ENCODE data around the gene DEUP1.

Gene DEUP1

DNA sequence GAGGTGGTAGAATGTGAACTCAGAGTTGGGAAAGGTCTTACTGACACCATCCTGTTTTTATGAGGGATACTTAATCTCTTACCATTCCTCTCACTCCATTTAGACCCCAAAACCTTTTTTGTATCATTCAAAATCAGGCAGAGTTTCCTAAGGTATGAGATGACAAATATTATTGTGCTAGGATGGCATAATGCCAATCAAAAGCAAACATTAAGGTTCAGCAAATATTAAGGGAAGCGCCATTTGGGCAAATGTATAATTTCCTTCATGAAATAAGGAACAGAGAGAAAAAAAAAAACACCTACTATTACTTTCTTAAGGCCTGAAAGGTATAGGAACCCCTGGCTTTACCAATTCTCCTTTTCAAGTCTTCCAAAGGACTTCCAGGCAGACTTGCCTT is 150.2 kb downstream of the DEUP1 start:
- FAIRE-seq: no peak

DNA sequence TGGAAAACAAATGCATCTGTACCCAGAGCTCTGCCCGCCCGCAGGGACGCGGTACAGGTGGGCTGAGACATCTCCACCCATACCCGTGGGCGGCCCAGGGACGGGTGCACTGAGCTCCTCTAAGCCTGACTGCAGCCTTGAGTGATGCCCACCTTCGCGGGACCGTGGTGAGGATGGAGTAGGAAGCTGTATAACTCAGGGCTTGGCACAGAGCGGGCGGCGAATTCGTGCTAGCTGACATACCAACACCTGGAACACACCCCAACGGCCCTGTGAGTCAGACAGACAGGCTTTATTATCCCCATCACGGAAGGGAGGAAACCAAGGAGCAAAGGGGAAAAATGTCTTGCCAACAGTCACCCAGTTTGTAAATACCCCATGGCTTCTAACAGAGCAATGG is 150.7 kb downstream of the DEUP1 start:
- no peak for FAIRE-seq

DNA sequence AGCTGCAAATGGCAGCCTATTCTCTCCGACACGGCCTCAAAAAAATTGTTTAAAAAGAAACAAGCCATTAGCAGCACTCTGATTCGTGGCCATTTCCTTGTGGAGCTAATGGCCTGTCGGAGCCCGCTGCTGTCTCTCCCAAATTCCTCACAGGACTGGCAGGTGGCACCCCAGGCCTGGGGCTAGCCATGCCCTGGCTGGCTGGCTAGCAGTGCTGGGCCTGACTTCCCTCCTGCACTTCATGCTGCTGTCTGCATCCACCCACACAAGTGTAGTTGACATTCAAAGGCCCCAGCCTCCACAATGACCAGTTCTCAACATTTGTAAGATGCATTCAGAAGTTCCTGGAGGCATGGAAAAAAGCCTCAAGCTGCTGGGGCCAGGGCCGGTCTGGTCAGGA is 151.2 kb downstream of the DEUP1 start:
- FAIRE-seq: no peak

DNA sequence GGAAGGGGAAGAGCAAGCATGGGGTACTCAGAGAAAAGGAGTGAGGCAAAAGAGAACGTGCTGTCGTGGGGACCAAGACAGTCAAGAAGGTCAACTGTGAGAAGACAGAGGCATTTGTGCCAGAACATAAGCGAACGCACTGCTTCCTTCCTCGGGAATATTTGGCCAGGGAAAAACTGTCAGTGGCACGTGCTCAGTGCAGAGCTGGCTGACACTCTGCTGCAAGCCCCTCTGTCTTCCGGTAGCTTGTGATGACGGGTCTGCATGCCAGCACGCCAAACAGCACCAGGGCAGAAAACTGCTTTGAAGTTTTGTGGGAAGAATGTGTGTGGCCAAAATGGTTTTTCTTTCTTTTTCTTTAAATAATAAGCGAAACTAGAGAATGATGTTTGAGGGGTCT is 152.0 kb downstream of the DEUP1 start:
- no peak for FAIRE-seq

DNA sequence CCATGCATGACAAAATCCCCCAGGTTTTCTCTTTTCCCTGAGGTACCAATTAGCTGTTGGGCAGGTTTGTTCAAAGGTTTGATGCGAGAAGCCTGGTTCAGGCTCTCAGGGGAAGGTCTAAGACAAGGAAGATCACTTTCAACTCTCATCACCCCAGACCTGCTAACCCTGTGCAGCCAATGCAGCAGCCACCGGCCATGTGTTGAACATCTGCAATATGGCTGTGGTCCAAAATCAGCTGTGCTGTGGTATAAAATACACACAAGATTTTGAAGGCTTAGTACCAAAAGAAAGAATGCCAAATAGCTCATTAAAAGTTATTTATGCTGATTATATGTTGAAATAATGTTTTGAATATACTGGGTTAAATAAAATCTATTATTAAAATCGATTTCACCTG is 154.2 kb downstream of the DEUP1 start:
- no peak for FAIRE-seq

DNA sequence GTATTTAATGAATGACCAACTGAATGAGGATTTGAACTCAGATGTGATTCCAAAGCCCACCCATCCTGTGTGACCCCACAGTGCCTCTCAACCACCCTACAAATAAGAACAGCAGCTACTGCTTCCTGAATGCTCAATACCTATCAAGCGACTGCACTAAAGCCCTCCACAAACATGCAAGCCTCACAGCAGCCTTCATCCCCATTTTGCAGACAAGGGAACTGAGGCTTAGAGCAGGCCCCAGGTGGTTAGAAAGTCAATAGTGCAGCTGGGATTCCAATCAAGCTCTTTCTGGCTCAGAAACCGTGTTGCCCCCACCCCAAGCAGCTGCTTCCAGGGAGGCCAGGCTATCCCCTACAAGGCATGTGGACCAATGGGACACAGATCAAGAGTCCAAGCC is 155.4 kb downstream of the DEUP1 start:
- no peak for FAIRE-seq

DNA sequence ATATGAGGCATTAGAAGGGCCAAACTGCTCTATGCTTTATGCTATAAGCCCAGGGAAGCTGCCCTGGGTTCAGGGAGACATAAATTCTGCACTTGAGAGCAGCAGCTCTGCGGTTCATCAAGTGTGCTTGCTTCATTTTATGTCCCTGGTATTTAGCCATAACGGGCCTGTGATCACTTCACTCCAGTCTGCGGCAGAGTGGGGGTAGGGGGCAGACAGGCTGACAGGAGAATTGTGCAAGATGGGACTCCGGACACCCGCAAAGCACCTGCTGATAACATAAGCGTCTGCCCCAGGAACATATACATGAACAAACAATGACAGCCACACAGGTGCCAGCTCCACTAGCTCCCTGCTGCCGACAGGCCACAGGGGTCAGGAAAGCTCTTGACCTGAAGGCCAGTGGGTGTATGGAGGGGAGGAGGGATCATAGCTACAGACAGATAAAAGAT is 156.5 kb downstream of the DEUP1 start:
- no peak for FAIRE-seq
